Brain pericyte (primary cell): ENCODE data around the gene SERPINF2.
A peak's percentile ranks its signal among the peaks of the same experiment; 100 is the strongest.
"Not testable (repeated sequence)": the region's sequence is repeated elsewhere in the genome, so short reads cannot be mapped to it uniquely, and the experiment has no call there.

Experiments used
- DNase-seq: peaks from one replicate; pipeline ENCODE4 v3.0.0-alpha.2; 2012; ENCODE audit warnings: low read depth, low spot score

Gene SERPINF2

GRCh38 chr17:1742371-1743087 is at the start of gene SERPINF2:
Gene SERPINF2, plus strand, starts transcription at chr17:1742871. Its CDS starts 2,125 bp downstream, at chr17:1744996.
- DNase-seq: no peak

- no peak for DNase-seq
Observed at GRCh38 chr17:1693339-1693738, 49.3 kb upstream of the SERPINF2 start.

- DNase-seq: no peak
Observed at GRCh38 chr17:1695365-1695764, 47.3 kb upstream of the SERPINF2 start.

- DNase-seq: no peak
Observed at GRCh38 chr17:1697681-1698080, 45.0 kb upstream of the SERPINF2 start.

DNA sequence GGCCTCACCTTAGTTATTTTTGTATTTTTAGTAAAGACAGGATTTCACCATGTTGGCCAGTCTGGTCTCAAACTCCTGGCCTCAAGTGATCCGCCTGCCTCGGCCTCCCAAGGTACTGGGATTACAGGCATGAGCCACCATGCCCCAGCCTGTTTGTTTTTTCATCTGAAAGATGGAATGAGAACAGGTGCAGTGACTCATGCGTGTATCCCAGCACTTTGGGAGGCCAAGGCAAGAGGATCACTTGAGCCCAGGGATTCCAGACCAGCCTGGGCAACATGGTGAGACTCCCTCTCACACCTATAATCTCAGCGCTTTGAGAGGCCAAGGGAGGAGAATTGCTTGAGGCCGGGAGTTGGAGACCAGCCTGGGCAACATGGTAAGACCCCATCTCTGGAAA is 42.8 kb upstream of the SERPINF2 start:
- DNase-seq: not testable (repeated sequence)

- no peak for DNase-seq
Observed at GRCh38 chr17:1703063-1703462, 39.6 kb upstream of the SERPINF2 start.

DNA sequence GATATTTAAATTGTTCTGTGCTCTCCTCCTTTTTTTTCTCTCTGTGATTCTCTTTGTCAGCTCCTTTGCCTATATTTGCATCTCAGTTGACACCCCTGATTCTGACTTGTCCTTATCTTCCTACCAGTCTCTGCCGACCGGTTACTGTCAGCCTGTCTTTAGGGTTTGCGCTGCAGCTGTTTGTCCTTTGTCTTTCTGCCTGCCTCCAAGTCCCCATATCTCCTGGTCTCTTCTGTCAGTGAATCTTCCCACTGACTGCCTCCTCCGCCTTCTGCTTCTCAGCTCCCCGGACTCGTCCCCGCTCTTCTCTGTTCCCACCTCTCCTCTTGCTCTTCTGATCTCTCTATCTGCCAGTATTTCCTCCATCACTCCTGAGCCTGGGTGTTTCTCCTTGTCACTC is 37.7 kb upstream of the SERPINF2 start:
- no peak for DNase-seq

DNA sequence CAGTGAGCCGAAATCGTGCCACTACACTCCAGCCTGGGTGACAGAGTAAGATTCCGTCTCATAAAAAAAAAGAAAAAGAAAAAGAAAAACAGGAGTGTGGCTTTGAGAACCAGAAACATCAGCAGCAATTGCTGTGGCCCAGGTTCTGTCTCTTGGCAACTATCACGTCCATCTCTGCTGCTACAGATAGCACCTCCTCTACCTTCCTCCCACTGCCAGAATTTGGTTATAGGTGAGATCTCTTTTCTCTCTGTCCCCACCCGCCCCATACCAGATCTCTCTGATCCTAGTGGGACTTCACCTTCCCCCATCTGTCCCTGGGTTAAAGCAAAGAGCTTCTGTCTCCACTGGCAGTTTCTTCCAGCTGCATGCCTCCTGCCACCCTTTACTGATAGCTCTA is 35.6 kb upstream of the SERPINF2 start:
- DNase-seq: no peak

DNA sequence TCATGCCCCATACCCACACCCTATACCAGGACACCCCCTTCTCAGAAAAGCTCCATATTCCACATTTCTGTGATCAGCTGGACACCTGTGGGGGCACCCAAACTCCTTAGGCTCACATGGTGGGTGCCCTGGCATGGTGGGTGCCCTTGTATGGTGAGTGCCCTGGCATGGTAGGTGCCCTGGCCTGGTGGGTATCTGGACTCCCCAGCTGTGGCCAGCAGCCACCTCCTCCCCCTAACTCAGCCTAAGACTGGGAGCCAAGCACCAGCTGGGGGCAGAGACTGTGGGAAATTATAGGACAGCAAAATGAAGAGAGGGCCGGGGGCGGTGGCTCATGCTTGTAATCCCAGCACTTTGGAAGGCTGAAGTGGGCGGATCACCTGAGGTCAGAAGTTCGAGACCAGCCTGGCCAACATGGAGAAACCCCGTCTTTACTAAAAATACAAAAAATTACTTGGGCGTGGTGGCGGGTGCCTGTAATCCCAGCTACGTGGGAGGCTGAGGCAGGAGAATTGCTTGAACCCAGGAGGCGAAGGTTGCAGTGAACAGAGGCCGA is 33.8 kb upstream of the SERPINF2 start:
- not testable (repeated sequence) for DNase-seq

GRCh38 chr17:1709403-1709951 is 33.2 kb upstream of the SERPINF2 start:
- no peak for DNase-seq

GRCh38 chr17:1709971-1710806 is 32.5 kb upstream of the SERPINF2 start, which contains the start of gene TLCD2:
Gene TLCD2, minus strand, starts transcription at chr17:1710377. Its CDS starts 135 bp downstream, at chr17:1710242.
- no peak for DNase-seq

DNA sequence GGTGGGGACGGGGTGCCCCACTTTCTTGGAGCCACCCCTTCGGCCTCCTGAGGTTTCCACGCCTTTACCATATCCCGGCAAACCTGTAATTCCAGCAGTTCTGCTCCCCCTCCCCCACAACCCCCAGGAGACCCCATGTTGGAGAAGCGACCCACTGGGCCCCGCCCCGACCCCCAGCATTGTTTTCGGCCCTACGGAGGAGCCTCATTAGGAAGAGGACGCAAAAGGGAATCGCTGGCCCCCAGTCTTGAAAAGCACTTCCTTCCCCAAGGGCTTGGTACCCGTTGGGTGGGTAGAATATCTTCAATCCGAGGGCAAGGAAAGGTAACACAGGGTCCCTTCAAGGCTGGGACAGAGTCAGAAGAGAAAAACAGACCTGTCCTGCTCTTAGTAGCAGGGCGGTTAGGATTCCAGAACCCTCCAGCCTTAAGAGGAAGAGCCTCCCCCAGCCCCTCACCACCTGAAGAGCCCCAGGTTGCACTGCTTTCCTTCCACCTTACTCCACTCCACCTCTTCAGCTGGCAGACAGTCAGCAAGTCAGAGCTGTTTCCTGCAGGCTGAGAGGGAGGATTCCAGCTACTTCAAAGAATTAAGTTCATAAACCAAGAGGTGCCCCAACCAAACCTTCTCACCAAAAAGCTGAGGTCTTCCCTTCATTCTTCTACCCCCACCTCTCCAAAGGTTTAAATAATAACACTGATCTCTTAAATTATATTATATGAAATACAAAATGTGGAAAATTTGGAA is 31.7 kb upstream of the SERPINF2 start:
- DNase-seq: no peak

DNA sequence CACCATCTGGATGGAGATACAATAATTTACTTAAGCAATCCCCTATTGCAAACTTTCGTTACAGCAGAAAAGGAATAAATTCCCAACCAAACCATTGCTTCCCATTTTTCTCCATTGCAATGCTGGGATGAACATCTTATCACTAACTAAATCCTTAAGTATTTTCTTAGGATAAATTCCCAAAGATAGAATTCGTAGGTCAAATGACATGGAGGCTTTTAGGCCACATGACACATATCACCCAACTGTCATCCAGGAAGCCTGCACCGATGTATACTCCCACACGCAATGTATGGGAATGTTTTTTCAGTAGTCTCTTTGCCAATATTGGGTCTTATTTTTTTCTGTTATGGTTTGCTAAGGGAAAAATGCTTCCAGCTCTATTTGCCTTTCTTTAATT is 30.9 kb upstream of the SERPINF2 start:
- DNase-seq: no peak

DNA sequence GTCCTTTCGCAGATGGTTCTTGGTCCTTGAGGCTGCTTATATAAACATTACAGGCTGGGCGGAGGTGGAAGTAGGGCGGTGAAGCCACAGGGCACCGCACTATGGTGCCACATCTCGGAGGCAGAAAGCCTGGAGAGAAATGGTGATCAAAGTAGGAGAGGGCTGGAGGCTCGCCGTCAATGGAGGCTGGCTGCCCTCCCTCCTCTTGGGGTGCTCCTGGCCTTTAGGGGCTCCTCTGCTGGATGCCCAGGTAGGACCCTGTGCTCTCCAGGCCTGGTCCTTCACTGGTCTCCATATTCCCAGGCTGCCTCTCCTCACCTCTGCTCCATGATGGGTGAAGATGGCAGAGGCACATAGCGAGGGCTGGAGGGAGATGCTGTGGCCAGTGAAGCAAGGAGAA is 30.4 kb upstream of the SERPINF2 start:
- DNase-seq: no peak

- no peak for DNase-seq
Observed at GRCh38 chr17:1713160-1713877, 29.4 kb upstream of the SERPINF2 start.

GRCh38 chr17:1713878-1714426 is 28.7 kb upstream of the SERPINF2 start:
- DNase-seq: no peak

DNA sequence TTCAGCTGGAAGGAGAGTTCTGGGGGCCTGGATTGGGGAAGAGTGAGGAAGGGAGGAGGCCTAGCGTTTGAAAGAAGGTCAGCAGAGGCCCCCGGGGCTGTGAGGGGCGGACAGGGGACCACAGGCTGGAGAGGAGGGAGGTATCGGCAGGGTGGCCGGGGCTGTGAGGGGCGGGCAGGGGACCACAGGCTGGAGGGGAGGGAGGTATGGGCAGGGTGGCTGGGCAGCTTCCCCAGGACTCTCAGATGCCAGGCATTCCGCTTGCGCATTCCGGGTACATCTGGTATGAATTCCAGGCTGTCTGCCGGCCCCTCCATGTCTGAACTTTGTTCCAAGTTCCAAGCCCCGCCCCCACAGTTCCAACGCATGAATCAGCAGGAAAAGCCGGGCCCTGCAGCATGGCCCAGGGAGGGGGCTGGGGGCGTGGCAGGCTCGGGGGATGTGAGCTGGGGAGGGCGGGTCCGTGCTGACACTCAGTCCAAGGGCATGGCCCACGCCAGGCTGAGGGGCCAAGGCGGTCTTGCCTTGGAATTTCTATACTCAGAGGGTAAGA is 28.2 kb upstream of the SERPINF2 start:
- peak; percentile 68 for DNase-seq

DNA sequence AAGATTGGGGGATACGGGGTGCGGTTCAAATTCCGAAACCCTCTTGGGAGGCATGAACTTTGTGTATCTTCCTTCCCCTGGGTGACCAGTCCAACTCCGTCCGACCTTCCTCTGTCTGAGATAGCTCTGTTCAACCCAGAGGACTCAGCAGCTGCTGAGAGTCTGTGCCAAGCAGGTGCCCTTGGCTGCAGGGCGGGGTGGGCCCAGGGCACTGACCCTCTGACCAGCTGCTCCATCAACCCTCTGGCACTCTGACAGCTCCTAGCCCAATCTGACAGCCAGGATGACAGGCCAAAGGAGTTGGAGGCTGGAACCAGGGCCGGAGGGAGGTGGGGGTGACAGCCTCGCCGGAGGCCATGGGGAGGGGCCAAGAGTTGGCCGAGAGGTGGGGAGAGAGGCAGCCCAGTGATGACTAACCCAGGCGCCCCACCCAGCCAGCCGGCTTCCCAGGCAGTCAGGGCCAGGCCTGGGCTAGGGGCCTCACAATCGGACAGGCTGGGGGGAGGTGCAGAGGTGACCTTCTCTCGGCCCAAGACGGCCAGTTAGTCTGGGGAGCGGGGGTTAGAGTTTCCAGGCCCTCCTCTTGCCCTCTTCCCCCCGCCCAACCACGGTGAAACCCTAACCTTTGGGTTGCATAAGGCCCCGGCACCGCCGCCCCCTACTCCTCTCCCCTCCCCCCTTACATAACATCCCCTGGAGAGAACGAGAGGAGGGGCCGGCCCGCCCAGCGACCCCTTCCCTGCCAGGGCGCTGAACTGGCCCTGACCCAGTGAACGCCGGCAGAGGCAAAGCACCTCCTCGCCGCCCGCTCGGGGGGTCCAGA is 27.5 kb upstream of the SERPINF2 start:
- peak; percentile 42 for DNase-seq

DNA sequence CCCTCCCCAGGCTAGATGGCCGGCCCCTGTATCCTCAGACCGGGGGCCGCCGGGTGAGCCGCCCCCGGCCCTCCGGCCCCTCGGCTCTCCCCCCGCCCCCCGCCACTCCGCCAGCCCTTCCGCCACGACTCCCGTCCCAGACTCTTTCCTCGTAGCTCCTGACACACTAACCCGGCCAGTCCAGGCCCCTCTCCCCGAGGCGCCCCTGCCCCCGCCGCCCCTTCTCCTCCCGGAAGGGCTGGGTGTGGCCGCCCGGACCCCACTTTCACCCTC is 26.9 kb upstream of the SERPINF2 start:
- no peak for DNase-seq
